NCI-H82 treated with DMSO at 0.1 percent for 48 hours (cell line): Measurements from ENCODE around the gene ARPC1A.
"Not testable (repeated sequence)": the region's sequence is repeated elsewhere in the genome, so short reads cannot be mapped to it uniquely, and the experiment has no call there.

ENCODE experiments used
- DNase-seq: peaks from one replicate; lab custom pipeline; 2025; ENCODE audit not compliant: unreplicated experiment; lab: John Stamatoyannopoulos, UW

The ARPC1A gene

DNA sequence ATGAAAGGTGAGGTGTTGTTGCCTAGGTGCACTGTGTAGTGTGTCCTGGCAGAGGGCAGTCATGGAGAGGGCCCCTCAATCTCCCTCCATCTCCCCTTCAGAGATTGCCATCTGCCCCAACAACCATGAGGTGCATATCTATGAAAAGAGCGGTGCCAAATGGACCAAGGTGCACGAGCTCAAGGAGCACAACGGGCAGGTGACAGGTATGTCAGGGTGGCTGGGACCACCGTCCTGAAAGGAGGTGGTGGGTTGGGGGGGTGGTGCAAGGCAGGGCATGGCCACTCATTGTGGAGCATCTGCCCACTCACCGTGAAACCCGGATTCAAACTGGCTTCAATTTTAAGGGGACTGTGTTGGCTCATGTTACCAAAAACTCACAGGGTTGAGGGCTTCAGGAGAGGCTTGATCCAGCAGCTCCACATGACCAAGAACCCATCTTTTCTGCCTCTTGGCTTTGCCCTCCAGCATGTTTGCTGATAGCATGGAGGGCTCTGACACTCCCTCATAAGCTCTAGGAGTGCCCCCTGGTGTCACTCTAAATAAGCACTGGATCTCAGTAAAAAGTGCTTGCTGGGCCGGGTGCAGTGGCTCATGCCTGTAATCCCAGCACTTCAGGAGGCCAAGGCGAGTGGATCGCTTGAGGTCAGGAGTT is 61.0 kb downstream of the ARPC1A start:
- no peak for DNase-seq

DNA sequence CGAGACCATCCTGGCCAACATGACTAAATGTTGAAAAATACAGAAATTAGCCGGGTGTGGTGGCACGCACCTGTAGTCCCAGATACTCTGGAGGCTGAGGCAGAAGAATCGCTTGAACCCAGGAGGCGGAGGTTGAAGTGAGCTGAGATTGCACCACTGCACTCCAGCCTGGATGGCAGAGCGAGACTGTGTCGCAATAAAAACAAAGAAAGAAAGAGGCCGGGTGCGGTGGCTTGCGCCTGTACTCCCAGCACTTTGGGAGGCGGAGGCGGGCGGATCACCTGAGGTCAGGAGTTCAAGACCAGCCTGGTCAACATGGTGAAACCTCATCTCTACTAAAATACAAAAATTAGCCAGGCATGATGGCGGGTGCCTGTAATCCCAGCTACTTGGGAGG is 61.5 kb downstream of the ARPC1A start:
- DNase-seq: not testable (repeated sequence)

DNA sequence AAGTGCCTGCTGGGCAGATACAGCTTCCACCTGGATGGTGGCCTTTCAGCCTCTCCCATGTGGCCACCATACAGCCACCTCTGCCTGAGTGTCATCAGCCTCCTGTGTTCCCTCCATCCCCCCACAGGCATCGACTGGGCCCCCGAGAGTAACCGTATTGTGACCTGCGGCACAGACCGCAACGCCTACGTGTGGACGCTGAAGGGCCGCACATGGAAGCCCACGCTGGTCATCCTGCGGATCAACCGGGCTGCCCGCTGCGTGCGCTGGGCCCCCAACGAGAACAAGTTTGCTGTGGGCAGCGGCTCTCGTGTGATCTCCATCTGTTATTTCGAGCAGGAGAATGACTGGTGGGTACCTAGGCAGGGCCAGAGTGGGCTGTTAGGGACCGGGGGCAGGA is 62.2 kb downstream of the ARPC1A start:
- no peak for DNase-seq

DNA sequence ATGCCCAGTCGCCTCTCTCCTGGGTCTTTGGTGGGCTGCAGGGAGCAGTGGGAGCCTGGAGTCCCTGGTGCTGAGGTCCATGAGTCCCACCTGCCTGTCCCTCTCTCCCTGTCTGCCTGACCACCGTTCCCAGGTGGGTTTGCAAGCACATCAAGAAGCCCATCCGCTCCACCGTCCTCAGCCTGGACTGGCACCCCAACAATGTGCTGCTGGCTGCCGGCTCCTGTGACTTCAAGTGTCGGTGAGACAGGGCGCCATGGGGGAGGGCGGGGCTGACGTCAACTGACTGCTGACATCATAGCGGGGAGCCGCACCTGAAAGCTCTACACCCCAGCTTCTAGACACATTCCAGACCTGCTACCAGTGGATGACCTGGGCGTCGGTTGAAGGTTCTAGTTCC is 64.1 kb downstream of the ARPC1A start:
- no peak for DNase-seq

DNA sequence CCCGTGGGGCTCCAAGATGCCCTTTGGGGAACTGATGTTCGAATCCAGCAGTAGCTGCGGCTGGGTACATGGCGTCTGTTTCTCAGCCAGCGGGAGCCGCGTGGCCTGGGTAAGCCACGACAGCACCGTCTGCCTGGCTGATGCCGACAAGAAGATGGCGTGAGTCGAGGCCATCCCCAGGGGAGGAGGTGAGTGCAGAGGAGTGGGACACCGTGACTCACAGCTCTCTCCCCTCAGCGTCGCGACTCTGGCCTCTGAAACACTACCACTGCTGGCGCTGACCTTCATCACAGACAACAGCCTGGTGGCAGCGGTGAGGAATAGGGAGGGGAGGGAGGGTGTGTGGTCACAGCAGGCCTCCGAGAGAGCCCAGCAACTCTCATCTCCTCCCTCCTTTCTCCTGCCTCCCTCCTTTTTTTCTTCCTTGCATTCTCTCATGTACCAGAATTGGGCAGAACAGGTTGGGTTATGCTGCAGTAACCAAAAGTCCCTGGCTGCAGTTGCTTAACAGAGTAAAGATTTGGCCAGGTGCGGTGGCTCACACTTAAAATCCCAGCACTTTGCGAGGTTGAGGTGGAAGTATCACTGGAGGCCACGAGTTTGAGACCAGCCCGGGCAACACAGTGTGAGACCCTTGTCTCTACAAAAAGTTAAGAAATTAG is 65.4 kb downstream of the ARPC1A start:
- DNase-seq: no peak

DNA sequence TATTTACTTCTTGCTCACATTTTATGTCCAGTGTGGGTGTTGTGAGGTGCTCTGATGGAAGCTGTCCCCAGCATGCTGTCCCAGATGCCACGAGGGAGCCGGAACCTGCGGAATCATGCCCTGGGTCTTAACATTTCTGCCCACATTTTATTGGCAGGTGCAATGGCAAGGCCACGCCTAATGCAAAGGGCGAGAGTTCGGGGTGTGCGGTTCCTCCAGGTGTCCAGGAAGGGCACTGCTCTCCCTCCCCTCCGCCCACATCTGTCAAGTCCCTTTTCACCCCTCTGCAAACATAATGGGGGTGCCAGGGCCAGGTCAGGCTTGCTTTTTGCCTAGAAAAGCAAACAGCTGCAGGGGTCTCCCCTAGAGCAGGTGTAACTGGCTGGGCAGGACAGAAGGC is 66.3 kb downstream of the ARPC1A start:
- no peak for DNase-seq

DNA sequence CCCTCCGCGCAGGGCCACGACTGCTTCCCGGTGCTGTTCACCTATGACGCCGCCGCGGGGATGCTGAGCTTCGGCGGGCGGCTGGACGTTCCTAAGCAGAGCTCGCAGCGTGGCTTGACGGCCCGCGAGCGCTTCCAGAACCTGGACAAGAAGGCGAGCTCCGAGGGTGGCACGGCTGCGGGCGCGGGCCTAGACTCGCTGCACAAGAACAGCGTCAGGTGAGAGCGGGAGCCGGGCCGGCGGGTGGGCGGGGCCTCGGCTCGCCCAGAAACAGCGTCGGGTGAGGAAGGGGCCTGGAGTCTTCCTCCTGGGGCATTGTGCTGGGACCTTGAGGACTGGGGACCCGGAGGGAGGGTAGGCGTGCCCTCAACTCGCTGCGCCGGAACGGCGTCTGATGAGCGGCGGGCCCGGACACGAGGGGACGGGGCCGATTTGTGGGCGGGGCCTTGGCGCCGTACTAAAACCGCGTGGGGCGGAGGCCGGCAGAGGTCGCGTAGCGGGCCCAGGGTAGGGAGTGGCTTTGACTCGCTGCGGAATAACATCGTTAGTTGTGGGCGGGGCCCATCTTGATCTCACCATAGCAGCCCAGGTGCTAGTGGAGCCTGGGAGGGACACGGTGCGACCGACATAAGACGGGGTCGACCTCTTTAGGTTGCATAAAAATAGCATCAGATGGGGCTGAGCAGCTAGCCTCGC is 67.1 kb downstream of the ARPC1A start:
- peak; percentile 82 for DNase-seq

DNA sequence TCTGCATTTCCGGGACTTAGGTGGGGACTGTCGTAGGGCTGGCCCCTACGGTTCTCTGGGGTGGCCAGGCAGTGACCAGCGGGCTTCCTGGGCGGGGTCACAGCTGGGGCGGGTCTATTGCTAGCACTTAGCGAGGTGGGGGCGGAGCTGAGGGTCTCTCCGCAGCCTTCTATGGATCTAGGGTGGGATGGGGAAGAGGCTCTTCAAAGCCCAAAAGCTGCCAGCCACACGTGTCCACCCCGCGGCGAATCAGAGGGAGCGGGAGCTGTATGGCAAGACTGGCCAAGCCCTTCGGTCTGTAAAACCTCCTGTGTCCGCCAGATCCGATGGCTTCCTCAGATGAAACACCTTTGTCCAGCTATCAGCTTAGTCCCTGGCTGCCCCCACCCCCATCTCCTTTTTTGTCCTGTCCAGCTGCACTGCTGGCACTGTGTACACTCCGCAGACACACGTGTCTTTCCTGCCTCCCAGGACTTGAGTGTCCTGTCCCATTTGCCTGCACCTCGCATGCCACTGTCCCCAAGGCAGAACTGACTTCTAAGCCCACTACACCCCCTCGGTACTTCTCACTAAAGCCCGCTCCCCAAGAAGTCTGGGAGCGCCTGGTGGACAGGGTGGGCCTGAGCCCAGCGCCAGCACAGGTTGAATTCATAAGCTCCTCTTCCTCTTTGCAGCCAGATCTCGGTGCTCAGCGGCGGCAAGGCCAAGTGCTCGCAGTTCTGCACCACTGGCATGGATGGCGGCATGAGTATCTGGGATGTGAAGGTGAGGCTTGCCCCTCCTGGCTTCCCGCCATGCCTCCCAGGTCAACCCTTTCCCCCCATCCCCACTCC is 67.9 kb downstream of the ARPC1A start:
- peak; percentile 82 for DNase-seq

DNA sequence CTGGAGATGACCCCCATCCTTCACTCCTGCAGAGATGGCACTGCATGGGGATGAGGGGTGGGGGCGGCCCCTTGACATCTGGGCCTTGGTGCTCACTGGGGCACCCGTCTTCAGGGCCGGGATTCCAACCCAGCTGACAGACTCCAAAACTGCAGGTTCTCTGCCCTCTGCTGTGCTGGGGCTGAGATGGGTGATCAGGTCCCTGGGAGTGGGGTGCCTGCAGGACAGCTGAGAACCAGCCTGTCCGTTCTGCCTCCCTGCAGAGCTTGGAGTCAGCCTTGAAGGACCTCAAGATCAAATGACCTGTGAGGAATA is 68.4 kb downstream of the ARPC1A start:
- no peak for DNase-seq

DNA sequence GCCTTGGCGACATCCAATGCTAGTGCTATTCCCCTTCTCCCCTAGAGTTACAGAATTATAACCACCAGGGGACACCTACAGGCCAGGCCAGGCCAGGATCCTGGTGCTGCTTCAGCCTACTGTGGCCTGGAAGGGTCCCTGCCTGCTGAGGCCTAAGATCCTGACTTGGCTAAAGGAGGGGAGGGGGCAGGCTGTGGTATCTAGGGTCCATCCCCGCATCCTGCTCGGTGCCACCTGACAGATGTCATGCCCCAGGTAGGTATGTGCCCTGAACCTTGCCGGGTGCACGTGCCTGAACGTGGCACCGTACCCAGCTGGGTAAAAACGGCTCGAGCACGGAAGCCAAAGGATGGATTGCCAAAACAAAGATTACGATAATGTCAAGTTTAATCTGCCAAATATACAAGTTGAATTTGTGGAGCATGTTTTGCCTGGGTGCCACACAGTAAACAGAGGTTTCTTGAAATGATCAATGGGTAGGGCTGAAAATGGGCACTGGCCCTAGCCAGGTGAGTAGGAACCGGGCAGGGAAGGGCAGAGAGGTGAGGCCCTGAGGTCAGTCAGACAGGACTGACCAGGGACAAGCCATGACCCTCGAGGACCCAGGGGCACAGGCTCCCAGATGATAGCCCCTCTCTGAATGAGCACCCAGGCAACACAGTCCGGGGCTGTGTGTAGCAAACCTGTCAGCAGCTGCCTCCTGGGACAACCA is 70.1 kb downstream of the ARPC1A start:
- no peak for DNase-seq

DNA sequence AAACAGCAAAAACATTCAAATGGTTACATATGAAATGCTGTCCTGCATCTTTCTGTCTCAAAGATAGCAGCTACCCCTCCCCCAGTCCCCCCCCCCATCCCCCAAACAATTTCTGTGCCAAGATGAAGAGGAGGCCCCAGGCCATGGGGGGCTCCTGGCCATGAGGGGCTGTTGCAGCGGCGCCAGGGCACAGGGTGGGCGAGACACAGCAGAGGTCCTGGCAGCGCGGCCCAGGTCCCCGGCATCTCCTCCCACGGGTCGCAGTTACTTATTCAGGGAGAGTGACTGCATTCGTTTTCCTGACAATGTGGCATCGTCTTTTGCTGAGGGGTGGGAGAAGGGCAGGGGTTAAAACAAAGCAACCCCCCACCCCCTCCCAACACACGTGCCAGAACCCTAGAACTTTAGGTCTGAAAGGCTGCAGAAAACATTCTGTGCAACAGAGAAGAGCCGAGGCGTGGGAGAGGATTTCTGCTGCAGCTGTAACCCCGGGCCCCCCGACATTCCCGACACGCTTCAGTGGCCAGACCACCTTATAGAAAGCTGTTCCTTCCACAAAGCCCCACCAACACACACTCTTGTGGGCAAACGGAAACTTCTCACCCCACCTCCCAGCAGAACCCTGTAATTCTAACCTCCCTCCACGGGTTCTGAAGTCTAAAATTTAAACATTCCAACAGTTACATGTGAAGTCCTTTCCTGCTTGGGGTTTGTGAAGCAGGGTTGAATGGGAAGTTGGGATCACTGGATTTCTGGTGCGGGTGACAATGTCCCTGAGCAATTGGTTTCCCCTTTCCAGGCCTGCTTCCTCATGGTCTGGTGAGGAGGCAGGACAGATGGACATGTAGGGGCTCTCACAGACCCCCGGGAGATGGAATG is 71.0 kb downstream of the ARPC1A start:
- DNase-seq: no peak

DNA sequence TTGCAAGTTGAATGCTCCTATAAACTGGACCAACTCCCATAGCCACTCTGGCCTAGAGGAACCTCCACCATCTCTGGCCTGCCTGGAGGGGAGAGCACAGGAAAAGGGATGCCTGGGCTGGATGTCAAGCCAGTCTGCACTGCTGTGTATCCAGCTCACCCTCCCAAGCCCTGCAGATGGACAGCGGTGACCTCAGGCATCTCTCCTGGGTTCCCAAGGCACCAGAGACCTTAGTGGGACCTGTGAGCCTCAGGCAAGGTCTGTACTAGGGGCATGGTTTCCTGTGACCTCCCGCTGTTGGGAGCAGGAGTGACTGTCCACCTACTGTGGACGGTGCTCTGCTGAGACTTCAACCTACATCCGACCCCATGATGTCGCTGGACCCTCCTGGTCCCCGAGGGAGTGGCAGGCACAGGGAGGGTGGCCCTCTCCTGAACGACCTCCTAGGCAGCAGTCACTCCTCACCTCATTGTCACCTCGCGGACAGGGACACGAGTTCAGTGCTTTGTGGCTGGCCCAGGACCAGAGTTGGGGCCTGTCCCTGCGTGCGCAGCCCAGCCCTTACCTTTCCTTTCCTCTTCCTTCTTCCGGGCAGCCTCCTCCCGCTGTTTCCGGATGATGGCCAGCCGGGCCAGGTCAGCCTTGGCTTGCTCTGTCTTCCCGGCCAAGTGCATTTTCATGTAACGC is 71.7 kb downstream of the ARPC1A start:
- no peak for DNase-seq

DNA sequence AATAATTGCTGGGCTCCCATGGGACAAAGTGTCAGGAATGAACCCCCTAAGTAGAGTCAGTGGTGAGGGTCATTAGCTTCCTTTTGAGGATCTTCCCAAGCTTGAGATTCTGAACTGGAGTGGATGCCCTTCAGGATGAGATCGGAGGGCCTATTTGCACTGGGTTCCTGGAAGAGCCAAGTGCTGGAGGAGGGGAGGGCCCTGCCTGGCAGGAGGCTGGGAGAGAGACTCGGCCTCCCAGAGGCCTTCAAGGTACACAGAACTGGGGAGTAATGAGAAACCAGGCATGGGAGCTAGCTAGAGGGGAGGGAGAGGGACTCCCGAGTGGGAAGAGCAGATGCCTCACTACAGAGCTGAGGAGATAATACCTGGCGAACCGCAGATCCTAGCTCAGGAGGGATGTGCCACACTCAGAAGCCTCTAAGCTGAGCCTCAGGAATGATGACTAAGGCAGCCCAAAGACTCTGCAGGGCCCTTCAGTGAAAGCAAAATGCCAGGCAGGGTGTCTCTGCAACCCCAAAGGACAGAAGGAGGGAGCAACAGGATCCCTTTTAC is 73.3 kb downstream of the ARPC1A start:
- no peak for DNase-seq

DNA sequence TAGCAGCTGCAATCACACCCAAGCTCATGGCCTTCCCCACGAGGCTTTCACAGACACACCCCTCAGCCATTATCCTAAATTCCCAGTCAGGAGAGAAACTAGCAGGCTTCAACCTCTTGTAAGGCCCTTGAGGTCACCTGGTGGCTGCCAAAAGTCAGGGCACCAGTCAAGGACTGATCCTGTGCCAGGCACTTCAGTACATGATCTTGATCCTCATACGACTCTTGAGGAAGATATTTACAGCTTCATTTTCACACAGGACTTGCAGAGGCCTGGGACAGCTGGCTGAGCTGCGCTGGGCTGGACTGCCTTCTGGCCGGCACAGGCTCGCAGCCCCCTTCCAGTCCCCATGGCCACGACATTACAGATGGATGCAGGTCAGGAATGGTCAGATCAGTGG is 73.9 kb downstream of the ARPC1A start:
- DNase-seq: no peak

DNA sequence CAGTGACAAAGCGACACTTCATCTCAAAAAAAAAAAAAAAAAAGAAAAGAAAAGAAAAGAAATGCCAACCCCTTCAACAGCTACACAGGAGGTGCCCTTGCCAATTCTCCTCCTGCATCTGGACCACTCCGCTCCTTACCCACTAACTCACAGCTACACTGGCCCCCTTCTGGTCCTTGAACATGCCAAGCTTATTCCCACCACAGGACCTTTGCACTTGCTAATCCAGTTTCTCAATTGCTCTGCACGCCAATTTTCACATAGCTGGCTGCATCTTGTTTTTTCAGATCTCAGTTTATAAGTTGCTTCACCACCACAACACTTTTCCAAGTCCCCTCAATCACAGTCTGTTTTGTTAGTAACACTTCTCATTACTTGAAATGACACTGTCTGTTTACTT is 77.2 kb downstream of the ARPC1A start:
- DNase-seq: no peak

DNA sequence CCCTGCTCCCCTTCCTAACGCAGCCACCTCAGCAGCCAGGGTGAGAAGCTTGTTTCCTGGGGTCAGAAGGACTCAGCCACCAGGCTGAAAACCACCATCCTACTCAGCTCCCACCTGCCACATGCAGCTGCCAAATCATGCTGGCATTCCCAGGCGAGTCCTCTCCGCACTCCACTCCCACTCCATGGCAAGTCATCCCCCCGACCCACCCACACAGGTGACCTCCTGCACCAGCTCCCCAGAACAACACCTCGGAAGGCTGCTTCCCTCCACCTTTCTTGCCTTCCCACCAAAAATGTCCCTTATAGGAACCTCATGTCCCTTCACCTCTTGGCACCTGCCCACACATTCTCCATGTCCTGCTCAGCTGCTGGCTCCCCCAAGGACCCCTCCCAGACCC is 78.1 kb downstream of the ARPC1A start:
- no peak for DNase-seq

DNA sequence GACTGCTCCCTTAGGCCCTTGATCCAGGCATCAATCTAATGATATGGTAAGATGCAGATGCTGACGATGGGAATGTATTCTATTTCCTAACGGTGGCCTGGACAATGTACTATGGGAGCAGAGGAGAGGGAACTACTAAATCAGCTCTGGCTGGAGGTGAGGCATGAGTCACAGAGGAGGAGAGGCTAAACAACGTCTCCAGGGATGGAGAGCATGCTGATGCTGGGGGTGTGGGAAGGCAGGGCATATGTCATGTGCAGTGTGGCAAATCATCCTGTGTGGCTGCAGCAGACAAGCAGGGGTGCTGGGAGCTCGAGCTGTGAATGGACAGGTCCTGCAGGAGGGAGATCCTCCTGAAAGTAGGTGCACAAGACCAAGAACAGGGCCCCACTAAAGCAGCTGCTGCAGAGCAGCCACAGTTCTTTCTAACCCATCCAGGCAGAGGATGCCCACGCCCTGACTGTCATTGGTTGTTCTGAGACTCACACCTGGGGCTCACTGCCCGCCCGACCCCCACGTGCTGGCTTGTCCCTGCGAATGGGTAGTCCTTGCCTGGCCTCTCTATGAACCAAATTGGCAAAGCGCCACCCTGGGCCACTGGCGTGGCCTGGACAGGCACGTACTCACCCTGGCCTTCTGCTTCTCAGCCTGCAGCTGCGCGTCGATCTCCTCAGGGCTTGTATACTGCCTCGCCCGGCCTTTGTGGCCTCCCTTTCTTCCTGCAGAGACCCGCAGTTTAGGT is 78.7 kb downstream of the ARPC1A start:
- no peak for DNase-seq

DNA sequence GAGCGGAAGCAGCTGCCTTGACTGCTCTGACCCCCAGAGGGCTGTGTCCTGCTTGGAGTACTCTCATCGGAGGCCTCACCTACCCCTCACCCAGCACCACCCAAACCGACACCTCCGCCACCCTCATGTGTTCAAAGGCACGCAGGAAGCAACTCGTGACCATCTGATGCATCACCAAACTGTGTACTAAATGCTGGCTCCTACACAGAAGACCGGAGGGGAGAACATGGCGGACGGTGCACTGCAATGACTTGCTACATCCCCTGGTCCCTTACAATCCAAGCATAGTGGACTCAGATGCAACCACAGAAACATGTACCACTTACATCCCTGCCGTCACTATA is 79.3 kb downstream of the ARPC1A start:
- no peak for DNase-seq

DNA sequence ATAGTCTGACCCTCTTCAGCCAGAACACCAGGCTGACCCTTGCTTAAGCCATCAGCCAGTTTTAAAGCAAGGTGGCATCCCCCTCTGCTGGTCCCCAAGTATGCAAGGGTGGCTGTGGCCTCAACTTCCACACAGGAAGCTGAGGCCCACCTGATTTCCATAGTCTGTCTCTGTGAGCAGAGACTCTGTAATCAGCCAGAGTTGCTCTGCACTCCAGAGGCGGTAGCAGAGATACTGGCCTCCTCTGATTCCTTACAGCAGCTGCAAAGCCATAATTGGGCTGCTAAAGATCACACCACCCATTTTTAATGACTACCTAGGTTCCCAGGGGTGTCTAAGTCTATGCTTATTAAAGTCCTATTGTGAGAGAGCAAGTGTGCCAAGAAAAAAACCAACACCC is 80.9 kb downstream of the ARPC1A start:
- DNase-seq: no peak
